GM18507 (cell line): ENCODE data around the gene ZNF248.
"Not testable (repeated sequence)": the region's sequence is repeated elsewhere in the genome, so short reads cannot be mapped to it uniquely, and the experiment has no call there.

ENCODE experiments used
- DNase-seq: peaks from one replicate; pipeline ENCODE4 v3.0.0; 2011; ENCODE audit warnings: low read depth; ENCODE audit not compliant: insufficient read length; ENCODE audit errors: extremely low spot score
- FAIRE-seq: peaks from 2 replicates; lab custom pipeline; 2011; peaks lifted over from hg19 to GRCh38; lab: Jason Lieb, UNC

Gene ZNF248

DNA sequence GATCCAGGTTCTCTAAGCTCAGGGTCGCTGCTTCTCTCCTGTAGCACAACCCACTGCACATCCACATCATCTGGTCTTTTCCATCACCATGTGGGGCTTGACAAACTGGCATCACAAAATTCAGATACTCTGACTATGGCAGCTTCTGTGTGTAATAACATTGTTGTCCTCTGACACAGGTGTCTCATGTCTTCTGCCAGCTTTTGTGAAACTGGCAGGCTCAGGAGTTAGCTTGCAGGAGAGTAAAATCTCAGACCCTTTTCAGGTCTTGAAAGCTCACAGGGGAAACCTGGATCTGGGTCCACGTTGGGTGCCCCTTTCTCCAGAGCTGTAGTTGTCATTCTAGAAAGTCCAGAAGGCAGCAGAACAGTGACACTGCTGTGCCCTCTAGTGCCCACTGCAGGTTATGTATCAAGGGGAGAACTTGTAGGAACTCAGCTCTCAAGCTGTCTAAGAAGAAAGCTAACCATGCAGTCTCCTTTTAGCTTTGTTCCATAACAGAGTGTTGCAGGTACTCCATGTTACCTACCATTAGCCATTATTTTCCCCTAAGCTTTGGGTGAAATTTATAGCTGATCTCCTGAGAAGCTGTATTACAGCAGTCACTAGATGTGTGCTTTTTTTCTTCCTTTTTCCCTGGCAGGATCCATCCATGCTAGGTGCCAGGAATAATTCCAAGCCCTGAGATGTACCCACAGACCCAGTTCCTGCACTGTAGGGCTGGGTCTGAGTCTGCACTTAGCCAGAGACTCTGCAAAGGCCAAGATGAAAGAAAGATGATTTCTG is 102.7 kb downstream of the ZNF248 start:
- FAIRE-seq (no peak), DNase-seq (peak; percentile 2)

DNA sequence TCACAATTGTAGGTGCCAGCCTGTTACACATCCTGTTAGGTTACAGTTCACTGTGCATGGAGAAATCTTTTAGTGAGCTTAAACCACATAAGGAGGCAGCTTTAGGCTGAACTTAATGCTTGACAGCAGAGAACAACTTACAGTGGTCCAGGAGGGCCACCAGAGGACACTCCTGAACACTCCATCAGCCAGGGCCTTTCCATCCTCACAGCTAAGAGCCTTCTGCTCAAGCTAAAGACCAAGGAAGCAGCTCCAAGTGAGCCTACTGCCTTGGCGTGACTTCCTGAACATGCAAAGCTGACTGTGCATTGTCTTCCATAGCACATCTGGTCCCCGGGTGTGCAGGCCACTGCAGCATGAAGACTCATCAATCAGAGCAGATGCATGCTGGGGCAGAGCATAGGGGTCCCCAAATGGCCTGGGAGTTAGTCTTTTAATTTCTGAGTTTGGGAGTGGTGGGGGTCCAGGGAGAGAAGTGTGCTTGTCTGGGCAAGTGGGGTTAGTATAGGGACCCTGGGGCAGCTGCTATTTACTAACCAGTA is 105.0 kb downstream of the ZNF248 start:
- DNase-seq (no peak), FAIRE-seq (no peak)

DNA sequence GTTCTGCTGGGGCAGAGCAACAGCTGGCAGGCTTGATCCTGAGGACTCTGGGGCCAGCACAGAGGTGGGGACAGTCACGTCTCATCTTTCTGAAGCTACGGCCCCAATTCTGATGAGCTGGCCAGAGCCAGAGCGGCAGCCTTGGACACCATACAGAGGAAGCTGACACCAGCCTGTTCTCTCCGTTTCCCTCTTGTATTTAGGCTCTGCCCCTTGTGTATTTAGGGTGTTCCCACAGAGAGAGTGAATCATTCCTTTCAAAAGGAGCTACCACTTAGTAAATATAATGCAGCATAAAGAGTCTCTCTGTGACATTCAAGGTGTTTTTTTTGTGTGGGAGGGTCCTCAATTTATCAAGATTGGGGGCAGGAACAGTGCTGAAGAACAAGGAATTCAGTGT is 109.2 kb downstream of the ZNF248 start:
- no peak for DNase-seq
- no peak for FAIRE-seq

DNA sequence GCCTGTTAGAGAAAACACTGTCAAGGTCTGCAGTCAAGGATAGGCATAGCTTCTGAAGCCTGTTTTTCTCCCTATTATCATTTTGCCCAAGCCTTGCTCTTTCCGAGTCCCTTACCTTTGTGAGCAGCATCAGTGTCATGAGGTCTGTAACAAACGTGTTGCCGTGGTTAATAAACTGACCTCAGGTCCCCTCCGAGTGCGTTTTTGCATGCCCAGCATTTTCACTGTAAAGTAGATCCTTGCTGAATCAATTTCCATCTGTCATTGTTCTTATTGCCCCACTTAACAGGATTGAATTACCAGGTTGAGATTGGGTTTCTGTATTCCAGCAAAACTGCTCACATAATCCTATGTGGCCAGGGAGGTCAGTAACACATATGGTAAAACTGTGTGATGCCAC is 110.3 kb downstream of the ZNF248 start:
- FAIRE-seq (no peak), DNase-seq (no peak)

DNA sequence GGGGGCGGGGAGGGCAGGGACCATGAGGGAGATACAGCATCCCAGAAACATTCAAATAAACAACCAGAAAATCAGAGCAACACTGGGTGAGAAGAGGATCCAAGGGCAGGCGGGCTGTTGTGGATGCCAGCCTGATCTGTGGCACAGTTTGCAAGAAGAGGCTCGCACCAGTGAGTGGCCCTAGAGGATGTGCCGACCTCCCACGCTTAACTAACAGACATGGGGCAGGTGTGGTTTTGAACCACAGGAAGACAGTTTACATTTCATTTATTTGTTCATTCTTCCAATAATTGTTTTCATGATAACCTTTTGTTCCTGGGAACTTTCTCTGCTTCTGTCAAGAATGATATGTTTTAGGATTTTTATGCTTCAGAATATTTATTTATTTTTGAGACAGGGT is 115.6 kb downstream of the ZNF248 start:
- DNase-seq (no peak), FAIRE-seq (no peak)

DNA sequence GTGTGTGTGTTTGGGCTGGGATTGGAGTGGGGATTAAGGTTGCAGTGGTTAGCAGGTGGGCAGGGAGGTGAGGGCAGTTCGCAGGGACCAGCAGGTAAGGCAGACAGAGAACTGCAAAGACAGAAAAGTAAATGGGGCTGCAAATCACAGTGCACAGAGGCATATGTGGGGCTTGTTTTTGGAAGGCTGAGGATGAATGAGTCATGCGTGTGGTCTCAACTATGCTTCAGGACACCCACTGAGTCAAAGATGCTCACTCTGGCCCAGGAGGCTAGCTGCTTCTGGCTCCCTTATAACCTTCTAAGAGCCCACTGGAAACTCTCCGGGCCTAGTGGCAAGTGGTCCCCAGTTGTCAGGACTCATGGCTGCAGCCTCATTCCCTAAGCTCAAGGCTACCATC is 118.2 kb downstream of the ZNF248 start:
- DNase-seq, result no peak
- FAIRE-seq, result no peak

DNA sequence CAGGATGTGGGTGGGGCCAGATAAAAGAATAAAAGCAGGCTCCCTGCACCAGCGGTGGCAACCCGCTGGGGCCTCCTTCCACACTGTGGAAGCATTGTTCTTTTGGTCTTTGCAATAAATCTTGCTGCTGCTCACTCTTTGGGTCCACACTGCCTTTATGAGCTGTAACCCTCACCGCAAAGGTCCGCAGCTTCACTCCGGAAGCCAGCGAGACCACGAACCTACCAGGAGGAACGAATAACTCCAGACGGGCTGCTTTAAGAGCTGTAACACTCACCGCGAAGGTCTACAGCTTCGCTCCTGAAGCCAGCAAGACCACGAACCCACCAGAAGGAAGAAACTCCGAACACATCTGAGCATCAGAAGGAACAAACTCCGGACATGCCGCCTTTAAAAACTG is 119.2 kb downstream of the ZNF248 start:
- DNase-seq, FAIRE-seq: not testable (repeated sequence)

DNA sequence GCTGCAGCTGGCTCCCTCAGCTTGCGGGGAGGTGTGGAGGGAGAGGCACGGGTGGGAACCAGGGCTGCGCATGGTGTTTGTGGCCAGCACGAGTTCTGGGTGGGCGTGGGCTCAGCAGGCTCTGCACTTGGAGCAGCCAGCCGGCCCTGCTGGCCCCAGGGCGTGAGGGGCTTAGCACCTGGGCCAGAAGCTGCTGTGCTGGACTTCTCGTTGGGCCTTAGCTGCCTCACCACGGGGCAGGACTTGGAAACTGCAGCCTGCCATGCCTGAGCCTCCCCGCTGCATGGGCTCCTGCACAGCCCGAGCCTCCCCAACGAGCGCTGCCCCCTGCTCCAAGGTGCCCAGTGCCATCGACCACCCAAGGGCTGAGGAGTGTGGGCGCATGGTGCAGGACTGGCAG is 120.1 kb downstream of the ZNF248 start:
- DNase-seq (no peak), FAIRE-seq (no peak)

DNA sequence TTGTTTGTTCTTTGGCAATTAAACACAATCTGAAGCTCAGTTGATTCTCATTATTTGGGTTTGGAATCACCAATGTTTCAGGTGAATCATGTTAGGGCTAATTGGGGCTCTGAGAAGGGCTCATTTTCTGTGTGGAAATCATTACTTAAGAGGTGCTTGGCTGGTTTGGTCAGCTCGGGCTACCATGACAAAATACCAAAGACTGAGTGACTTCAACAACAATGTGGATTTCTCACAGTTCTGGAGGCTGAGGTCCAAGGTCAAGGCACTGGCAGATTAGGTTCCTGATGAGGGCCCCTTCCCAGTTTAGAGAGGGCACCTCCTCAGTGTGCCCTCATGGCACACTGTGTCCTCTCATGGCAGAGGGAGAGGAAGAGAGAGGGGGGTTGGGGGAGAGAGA is 121.3 kb downstream of the ZNF248 start:
- DNase-seq (no peak), FAIRE-seq (no peak)

DNA sequence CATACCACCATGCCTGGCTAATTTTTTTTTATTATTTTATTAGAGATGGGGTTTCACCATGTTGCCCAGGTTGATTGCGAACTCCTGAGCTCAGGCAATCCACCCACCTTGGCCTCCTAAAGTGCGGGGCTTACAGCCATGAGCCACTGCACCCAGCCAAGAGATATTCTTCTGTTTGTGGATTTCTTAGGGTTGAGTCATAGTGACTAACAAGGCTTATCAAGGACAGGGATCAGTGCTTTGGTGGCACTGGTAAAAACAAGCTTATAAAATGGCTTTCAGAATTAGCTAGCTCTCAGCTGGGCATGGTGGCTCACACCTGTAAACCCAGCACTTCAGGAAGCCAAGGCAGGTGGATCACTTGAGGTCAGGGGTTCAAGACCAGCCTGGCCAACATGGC is 122.4 kb downstream of the ZNF248 start:
- FAIRE-seq (no peak), DNase-seq (no peak)
